ENCODE measurements around the gene TKT. TPM values are rescaled to one million over a fixed set of nuclear protein-coding genes. Genes with fewer than 3 reads are reported as not detected.
A peak's percentile ranks its signal among the peaks of the same experiment; 100 is the strongest.

Gene TKT
- total RNA-seq, 1 experiment from 2014 or later = 634 TPM

DNA sequence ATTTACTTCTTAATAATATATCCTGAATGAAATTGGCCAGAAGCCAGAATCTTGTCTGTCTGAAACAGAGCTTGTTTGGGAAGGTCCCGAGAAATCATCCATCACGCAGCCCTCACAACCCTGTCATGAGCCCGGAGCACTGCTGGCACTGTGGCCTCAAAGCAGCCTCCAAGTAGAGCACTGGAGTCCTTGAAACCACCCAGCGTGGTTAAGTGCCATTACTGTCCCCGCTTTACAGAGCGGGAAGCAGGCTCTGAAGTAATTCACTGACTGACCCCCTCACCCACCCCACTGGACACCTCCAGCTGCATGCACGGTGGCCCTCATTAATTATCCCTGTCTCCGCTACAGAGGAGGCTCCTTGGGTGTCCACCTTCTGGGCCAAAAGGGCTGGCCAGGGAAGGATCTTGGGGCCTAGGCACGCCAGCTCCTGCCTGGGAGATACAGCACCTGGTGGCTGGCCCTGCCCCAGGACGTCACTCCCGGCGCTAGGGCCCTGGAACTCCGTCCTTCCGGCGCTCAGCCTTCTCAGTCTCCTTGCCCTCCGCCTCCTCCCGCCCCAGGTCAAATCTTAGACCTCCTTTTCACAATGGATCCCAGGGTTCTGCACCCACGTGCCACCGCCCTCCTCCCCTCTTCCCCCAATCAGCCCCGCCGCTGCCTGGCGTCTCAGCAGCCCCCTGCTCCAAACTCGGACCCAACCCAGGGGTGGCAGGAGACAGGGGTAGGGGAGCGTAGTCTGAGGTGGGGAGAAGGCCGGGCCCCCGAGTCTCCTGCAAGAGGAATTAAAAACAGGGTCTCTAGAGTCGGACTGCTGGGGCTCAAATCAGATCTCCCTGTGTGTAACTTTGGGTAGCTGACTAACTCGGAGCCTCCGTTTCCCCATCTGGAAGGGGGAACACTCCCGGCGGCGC, 1.1 kb downstream of the TKT start:
- Histone ChIP-seq H3K79me2 (ENCODE audit: insufficient read depth, low read length) (peaks cover 60% of the 10 kb centered on the region), H4K20me1 (ENCODE audit: insufficient read depth) (peaks cover 21% of the 10 kb centered on the region; the same call in 1 of the 2 replicates), H3K36me3 (ENCODE audit: control insufficient read depth in 1 of 2, insufficient read depth in 2 of 2, low read length in 2 of 2) (peaks cover 2 to 25% of the 10 kb centered on the region in 2 experiments; a peak in 1 of 4 replicates), H3K27ac (ENCODE audit: low read depth, low read length) (peak overlapping the region; percentile 92), H2AFZ (ENCODE audit: low read depth, low read length, poor library complexity, severe bottlenecking) (no peak overlapping the region), H3K9me2 (ENCODE audit: insufficient read depth) (no peaks in the 10 kb centered on the region), H3K4me2 (ENCODE audit: low read length) (peak overlapping the region; percentile 97), H3K9me3 (ENCODE audit: control insufficient read depth in 1 of 2, insufficient read depth in 1 of 2, low read depth in 1 of 2, low read length in 2 of 2) (no peaks in the 10 kb centered on the region), H3K27me3 (ENCODE audit: insufficient read depth, low read length) (no peaks in the 10 kb centered on the region), H3K4me3 (replicated peaks in 1 of 2; ENCODE audit: low read depth in 1 of 2, low read length in 2 of 2) (peak overlapping the region; percentile 73 to 93), H3K9ac (ENCODE audit: low read length) (peak overlapping the region; percentile 96), H3K4me1 (ENCODE audit: control insufficient read depth in 1 of 2, insufficient read depth in 2 of 2, low read length in 2 of 2) (peaks cover 25 to 51% of the 10 kb centered on the region in 2 experiments)
- no TSS peak for BruUV-seq (replicated peaks)
- ChIA-PET POLR2A (interaction anchor here (1.3 to 1.7 kb wide), 4 partner anchors 8 to 93 kb away, joined by 3 to 5 read pairs (median 4); partner anchors contain the start of gene DCP1A), CTCF (no interaction called here), RAD21 (ENCODE audit: low non-redundant PET in 1 of 2, low total read pairs in 2 of 2, uncharacterized antibody in 2 of 2, unreplicated experiment in 2 of 2) (interaction anchor here in 1 of 2 experiments (0.6 kb wide), 1 partner anchor 93 kb away, joined by 3 read pairs; the partner anchor contains the start of gene DCP1A)
- intact Hi-C loops (cut with micrococcal nuclease) = no loop called here
- TF ChIP-seq TCF7L2 (IDR thresholded peaks at IDR 0.05; ENCODE audit: borderline replicate concordance, extremely low read depth, insufficient read depth, insufficient read length) = no peak
- TF ChIP-seq, protein P1, sequence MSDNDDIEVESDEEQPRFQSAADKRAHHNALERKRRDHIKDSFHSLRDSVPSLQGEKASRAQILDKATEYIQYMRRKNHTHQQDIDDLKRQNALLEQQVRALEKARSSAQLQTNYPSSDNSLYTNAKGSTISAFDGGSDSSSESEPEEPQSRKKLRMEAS (IDR thresholded peaks at IDR 0.05) = peak; percentile 80
- peak; percentile 68 for TF ChIP-seq SIN3A (IDR thresholded peaks at IDR 0.05; ENCODE audit: low read depth)
- TF ChIP-seq, protein P2, sequence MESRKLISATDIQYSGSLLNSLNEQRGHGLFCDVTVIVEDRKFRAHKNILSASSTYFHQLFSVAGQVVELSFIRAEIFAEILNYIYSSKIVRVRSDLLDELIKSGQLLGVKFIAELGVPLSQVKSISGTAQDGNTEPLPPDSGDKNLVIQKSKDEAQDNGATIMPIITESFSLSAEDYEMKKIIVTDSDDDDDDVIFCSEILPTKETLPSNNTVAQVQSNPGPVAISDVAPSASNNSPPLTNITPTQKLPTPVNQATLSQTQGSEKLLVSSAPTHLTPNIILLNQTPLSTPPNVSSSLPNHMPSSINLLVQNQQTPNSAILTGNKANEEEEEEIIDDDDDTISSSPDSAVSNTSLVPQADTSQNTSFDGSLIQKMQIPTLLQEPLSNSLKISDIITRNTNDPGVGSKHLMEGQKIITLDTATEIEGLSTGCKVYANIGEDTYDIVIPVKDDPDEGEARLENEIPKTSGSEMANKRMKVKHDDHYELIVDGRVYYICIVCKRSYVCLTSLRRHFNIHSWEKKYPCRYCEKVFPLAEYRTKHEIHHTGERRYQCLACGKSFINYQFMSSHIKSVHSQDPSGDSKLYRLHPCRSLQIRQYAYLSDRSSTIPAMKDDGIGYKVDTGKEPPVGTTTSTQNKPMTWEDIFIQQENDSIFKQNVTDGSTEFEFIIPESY (IDR thresholded peaks at IDR 0.05; ENCODE audit: extremely low read depth, insufficient replicate concordance, low read length) = no peak
- peak; percentile 48 for TF ChIP-seq POLR2AphosphoS5 (IDR thresholded peaks at IDR 0.05; ENCODE audit: low read depth, low read length)
- TF ChIP-seq SP1 (IDR thresholded peaks at IDR 0.05; ENCODE audit: low read depth) = peak; percentile 52; the same call in 1 of the 2 replicates
- TF ChIP-seq POLR2A (IDR thresholded peaks at IDR 0.05; ENCODE audit: borderline replicate concordance, extremely low read depth, insufficient read depth, insufficient read length) = peak; percentile 22
- no peak for TF ChIP-seq YY1 (IDR thresholded peaks at IDR 0.05; ENCODE audit: extremely low read depth, insufficient replicate concordance, low read depth, low read length)
- TF ChIP-seq FOSL1 (IDR thresholded peaks at IDR 0.05; ENCODE audit: low read depth) = peak; percentile 48; the same call in 1 of the 2 replicates
- DNase-seq (ENCODE audit: low read depth, low spot score) = no peak
- peak; percentile 60 for ATAC-seq

Data from HCT116 (cell line).